Stomach (tissue), 4 donors: ENCODE results near the gene CLEC3A.

Experiments used
- CTCF ChIP-seq, 7 experiments: fragments of 450-650 bp in 4 of 7; fragments of 200-600 bp in 3 of 7; sonication (generic) in 3 of 7; IDR thresholded peaks; one replicate each; pipeline ENCODE4 v1.5.1; 2016 to 2019; ENCODE audit warnings: antibody characterized with exemption in 7 of 7, control low read depth in 2 of 7, mild to moderate bottlenecking in 1 of 7
- POLR2A ChIP-seq, 4 donors: fragments of 450-650 bp; IDR thresholded peaks; one replicate each; pipeline ENCODE4 v1.6.1; 2016; ENCODE audit warnings: antibody characterized with exemption in 4 of 4, control low read depth in 2 of 4, mild to moderate bottlenecking in 1 of 4, moderate library complexity in 1 of 4

GRCh38 chr16:78028018-78028417, 5.7 kb downstream of the CLEC3A start:
- no peak for TF ChIP-seq POLR2A (IDR thresholded peaks at IDR 0.05)
- TF ChIP-seq CTCF (IDR thresholded peaks at IDR 0.05), result no peak
